Prostate gland (tissue), 2 donors: ENCODE measurements around the gene CENPP. TPM values are rescaled to one million over a fixed set of nuclear protein-coding genes. Genes with fewer than 3 reads are reported as not detected.

Source experiments
- DNase-seq: peaks from one replicate; pipeline ENCODE4 v3.0.0-alpha.2; 2019; ENCODE audit warnings: low spot score
- H3K27ac ChIP-seq, 2 donors: fragments of 200-600 bp; sonication (generic); 2 replicates each; pipeline ENCODE4 v1.5.1; 2017 to 2019
- H3K27me3 ChIP-seq: fragments of 200-600 bp; sonication (generic); replicated peaks from 2 replicates; pipeline ENCODE4 v1.5.1; 2019; ENCODE audit not compliant: insufficient read depth
- H3K36me3 ChIP-seq, 2 donors: fragments of 200-600 bp; sonication (generic); 1 replicate in 1 of 2; 2 replicates in 1 of 2; pipeline versions ENCODE4 v1.5.1 to v1.8.1; 2017 to 2019
- H3K4me1 ChIP-seq: fragments of 200-600 bp; sonication (generic); replicated peaks from 2 replicates; pipeline ENCODE4 v1.5.1; 2019
- H3K4me3 ChIP-seq, 2 donors: fragments of 200-600 bp; sonication (generic); 2 replicates each; pipeline ENCODE4 v1.5.1; 2017 to 2019
- H3K9me3 ChIP-seq: fragments of 200-600 bp; sonication (generic); 2 replicates; pipeline ENCODE4 v1.5.1; 2017
- CTCF ChIP-seq, 4 experiments: fragments of 200-600 bp in 2 of 4; fragments of 450-650 bp in 2 of 4; sonication (generic) in 2 of 4; IDR thresholded peaks; 1 replicate in 3 of 4; 2 replicates in 1 of 4; pipeline ENCODE4 v1.5.1; 2016 to 2019; ENCODE audit warnings: antibody characterized with exemption in 4 of 4, mild to moderate bottlenecking in 2 of 4, moderate library complexity in 2 of 4
- POLR2A ChIP-seq: fragments of 450-650 bp; IDR thresholded peaks from one replicate; pipeline ENCODE4 v1.6.1; 2016; ENCODE audit warnings: antibody characterized with exemption, mild to moderate bottlenecking
- POLR2AphosphoS5 ChIP-seq: sonication (generic); formaldehyde crosslinking; IDR thresholded peaks from one replicate; pipeline ENCODE4 v1.6.1; 2017; ENCODE audit warnings: antibody characterized with exemption
- WGBS: methylation state at CpG from one replicate; pipeline ENCODE4 v1.1.5; 2018; 5-methylcytosine and 5-hydroxymethylcytosine counted together
- intact Hi-C: fragments of 100-400 bp; cut with DNase I; formaldehyde crosslinking; loops from one replicate; pipeline ENCODE4 v1.14.2; 2022
- total RNA-seq, 2 donors: library from RNA; depleted of rRNA; stranded (reverse); fragments of >200 nt; gene quantifications; one replicate each; pipeline ENCODE4 v1.1.0, GENCODE V29; 2016

Gene CENPP
- total RNA-seq, 2 donors from 2014 or later = 1.4 to 21.5 TPM

DNA sequence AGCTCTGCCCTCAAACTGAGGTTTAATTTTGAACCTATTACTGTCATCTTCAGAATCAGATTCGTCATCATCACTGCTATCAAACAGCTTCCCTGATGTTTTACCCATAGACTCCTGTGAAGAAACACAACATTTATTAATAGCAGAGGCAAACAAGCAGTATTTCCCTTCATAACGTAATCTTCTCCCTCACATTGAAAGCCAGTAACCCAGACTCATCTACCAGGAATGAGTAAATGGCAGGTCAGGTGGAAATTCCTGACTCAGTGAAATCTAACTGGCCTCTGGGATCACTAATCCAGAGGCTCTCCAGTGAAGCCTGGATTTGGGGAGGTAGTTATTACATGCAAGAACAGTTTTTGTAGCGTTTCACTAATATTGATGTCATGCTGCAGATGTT lies 15.2 kb upstream of the CENPP start:
- Histone ChIP-seq H3K36me3 (peaks cover 1 to 9% of the 10 kb centered on the region in 2 donors), H3K27ac (no peak overlapping the region), H3K4me3 (no peak overlapping the region), H3K4me1 (no peaks in the 10 kb centered on the region), H3K9me3 (no peaks in the 10 kb centered on the region), H3K27me3 (no peaks in the 10 kb centered on the region)
- 94% methylated on average over 3 of the region's 3 CpGs for WGBS
- intact Hi-C loops = no loop called here
- DNase-seq = no peak
- TF ChIP-seq CTCF (IDR thresholded peaks at IDR 0.05) (no peak), POLR2AphosphoS5 (no peak), POLR2A (no peak)

DNA sequence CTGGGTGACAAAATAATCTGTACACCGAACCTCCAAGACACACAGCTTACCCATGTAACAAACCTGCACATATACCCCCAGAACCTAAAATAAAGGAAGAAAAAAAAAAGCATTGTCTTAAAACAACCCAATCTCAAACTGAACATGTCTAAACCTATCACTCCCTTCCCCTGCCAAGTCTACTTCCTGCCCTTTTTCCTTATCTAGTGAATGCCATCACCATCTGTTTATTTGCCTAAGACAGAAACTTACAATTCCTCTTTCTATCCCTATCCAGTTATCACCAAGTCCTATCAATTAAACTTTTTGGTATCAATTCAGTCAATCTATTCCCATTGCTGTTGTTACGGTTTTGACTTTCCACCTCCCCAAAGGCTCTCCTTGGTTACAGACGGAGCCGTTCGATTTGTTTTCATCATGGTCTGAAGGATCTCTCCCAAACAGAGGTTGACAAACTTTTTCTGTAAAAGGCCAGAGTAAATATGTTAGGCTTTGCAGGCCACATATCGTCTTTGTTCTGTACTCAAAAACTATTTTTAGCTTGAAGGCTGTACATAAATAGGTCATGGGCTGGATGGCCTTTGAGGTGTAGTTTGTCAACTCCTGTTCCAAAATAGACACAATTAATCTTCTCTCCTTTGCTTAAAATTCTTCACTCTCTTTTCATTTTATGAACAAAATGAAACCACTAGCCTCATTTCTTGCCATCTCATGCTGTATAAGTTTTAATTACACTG lies 12.7 kb upstream of the CENPP start:
- H3K27ac ChIP-seq = peak overlapping the region; percentile 1 to 37
- intact Hi-C loops = no loop called here
- H3K36me3 ChIP-seq = peaks cover 4 to 8% of the 10 kb centered on the region in 2 donors
- H3K4me1 ChIP-seq = no peaks in the 10 kb centered on the region
- no peak for DNase-seq
- H3K4me3 ChIP-seq = no peak overlapping the region
- TF ChIP-seq POLR2A (no peak), POLR2AphosphoS5 (peak; percentile 45), CTCF (IDR thresholded peaks at IDR 0.05) (no peak)
- no peaks in the 10 kb centered on the region for H3K27me3 ChIP-seq
- 34% methylated on average over 6 of the region's 6 CpGs for WGBS
- no peaks in the 10 kb centered on the region for H3K9me3 ChIP-seq

DNA sequence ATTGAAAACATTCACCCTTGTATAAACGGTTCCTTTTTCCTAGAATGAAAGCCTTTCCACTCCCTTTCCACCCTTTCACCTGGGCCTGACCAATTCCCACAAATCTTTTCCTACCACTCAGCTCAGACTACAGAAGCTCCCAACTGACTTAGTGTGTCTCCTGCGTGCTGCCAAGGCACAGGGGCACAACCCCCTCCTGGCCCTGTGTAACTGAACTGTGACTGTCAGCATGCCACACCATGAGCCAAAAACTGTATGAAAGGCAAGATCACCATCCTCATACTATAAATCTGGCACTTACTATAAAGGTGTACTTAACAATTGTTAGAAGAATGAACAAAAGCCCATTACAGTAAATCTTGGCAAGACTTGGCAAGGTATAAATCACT lies 12.1 kb upstream of the CENPP start:
- no peaks in the 10 kb centered on the region for H3K27me3 ChIP-seq
- WGBS = 33% methylated on average over 2 of the region's 2 CpGs
- no peak overlapping the region for H3K4me3 ChIP-seq
- DNase-seq = no peak
- peaks cover 4 to 8% of the 10 kb centered on the region in 2 donors for H3K36me3 ChIP-seq
- no peaks in the 10 kb centered on the region for H3K9me3 ChIP-seq
- H3K4me1 ChIP-seq = no peaks in the 10 kb centered on the region
- no peak for TF ChIP-seq CTCF (IDR thresholded peaks at IDR 0.05)
- TF ChIP-seq POLR2AphosphoS5 = no peak
- TF ChIP-seq POLR2A = no peak
- H3K27ac ChIP-seq = peak overlapping the region; percentile 1 to 37
- intact Hi-C loops = no loop called here

DNA sequence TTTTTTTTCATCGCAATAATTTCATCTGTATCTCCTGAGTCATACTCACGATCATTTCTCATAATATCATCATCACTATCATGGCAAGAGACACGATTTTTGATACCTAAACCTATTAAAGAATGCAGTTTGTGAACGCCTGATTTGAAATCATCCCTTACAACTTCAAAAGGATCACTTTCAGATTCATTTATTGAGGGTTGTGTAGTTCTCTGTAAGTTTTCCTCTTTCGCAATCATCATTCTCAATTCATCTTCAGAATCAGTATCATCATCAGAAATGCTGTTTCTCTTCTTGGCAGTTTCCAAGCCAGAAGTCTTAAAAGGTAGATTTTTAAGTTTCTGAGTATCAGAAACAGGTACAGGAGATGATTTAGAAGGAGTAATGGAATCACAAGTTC lies 10.3 kb upstream of the CENPP start:
- no peaks in the 10 kb centered on the region for H3K4me1 ChIP-seq
- intact Hi-C loops = no loop called here

More for the DNA sequence above, 10.3 kb upstream of the CENPP start:
- Histone ChIP-seq H3K4me3 (no peak overlapping the region), H3K27me3 (no peaks in the 10 kb centered on the region), H3K27ac (no peak overlapping the region), H3K9me3 (no peaks in the 10 kb centered on the region), H3K36me3 (peaks cover 4 to 11% of the 10 kb centered on the region in 2 donors)
- no peak for DNase-seq
- TF ChIP-seq POLR2A = no peak
- no peak for TF ChIP-seq POLR2AphosphoS5
- no peak for TF ChIP-seq CTCF (IDR thresholded peaks at IDR 0.05)
- WGBS = 94% methylated on average over 5 of the region's 5 CpGs
